GM21529 (cell line): ENCODE results near the gene LNX2.

Experiments
- ATAC-seq: cut with Tn5 transposase; IDR thresholded peaks from one replicate; pipeline ENCODE4 v1.9.1; 2021; ENCODE audit not compliant: unreplicated experiment

LNX2 gene

DNA sequence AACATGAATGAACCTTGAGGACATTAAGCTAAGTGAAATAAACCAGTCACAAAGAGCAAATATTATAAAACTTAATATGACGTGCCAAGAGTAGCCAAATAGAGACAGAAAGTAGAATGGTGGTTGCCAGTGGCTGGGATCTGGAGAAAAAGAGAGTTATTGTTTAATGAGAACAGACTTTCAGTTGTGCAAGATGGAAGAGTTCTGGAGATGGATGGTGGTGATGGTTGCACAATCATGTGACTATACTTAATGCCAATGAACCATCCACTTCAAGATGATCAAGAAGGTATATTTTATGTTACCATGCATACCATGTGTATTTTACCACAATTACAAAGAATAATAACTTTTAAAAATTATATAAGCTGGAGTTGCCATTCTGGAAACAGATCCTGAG is 104.2 kb downstream of the LNX2 start:
- ATAC-seq, result no peak

DNA sequence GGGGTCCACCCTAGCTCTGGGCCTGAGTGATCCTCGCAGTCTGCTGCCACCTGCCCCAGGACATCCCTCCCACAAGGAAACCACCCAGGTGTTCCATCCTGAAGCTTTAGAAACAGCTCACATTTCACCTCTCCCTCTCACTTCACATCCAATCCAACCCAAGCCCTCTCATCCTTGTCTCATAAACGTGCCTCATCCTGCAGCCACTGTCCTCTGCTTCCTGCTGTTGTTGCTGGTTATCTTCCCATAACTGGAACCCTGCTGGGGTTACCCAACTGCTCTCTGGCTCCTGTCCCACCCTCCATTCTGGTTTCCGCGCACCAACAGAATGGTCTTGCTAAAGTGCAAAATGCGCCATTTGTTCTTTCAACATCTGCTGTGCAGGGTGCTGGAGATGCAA is 110.2 kb downstream of the LNX2 start:
- ATAC-seq, result no peak

DNA sequence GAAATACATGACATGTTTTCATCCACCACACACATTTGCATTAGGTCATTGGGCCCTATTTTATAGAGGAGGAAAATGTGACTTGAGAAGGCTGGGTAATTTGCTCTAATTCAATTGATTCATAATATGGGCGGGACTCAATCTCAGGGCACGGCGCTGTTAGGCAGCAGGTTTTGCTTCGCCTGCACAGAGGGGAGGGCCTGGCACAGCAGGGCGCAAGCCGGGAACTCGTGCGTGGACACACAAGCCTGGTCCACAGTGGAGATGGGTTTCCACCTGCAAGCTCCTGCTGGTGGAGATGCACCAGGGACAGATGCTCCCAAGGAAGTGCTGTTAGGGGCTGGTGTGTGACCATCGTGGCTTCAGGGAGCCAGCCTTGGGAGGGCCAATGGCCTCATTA is 111.5 kb downstream of the LNX2 start:
- no peak for ATAC-seq

DNA sequence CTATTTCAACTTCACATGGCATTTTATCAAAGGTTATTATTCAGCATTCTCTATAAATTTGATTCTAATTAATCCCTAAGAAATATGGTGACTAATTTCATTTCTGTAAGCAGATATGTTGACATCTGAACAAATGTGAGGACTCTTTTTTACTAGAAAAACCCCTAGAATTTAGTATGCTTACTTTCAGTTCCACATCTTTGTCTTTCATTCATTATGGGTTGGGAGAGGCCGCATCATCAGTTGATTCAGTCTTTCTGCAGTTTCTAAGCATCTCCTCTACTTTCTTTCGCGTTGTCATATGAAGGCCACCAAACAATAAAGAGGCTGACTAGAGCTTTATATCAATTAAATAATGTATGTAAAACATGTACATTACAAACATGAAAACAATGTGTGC is 114.5 kb downstream of the LNX2 start:
- ATAC-seq, result no peak

DNA sequence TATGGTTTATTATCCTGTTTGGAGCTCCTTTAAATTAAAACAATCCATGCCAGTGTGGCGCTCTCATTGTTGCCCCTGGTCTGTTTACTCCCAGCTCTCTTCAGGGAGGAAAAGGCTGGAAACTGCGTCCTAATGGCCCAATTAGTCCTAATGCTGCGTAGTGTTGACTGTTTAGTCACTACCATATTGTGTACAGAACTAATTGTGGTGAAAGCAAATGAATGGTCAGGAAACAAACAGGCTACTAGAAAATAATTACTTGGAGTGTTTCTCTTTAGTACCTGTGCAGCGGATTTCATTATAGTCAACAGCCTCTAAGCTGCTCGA is 115.5 kb downstream of the LNX2 start:
- ATAC-seq, result no peak

GRCh38 chr13:27504128-27504867 is 116.0 kb downstream of the LNX2 start:
- ATAC-seq, result no peak

- ATAC-seq, result no peak
Measured at GRCh38 chr13:27500806-27501534, 119.4 kb downstream of the LNX2 start.

- ATAC-seq, result no peak
Measured at GRCh38 chr13:27497563-27498230, 122.6 kb downstream of the LNX2 start.

DNA sequence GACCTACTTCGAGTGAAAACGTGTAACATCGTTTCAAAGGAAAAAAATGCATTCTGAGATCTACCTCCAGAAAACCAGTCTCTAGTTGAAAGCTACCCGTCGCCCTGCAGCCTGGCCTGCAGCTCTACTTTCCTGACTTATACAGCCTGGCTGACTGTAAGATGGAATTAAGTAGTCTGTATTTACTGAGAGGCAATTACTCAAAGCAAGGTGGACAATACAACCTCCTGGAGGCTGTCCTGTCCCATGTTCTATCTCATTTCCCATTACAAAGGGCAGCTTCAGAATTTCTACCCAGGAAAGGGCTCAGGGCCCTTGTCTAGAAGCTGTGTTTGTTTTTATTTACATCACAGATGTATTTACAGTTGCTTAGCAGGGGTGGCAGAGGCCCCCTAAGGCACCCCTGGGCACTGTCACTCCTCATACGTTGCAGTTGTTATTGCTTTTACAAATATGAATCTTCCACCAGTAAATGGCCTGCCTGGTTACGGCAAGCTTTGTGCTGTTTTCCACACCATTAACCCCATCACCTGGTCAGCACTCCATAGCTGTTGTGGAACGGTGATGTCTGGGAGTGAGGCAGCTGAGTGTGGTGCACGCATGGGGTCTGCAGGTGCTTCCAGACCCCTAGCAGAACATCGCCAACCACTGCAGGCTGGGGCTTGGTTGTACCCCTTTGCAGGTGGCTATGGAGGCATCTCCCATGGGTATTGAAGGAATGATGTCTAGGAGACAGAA is 123.6 kb downstream of the LNX2 start:
- ATAC-seq, result no peak

DNA sequence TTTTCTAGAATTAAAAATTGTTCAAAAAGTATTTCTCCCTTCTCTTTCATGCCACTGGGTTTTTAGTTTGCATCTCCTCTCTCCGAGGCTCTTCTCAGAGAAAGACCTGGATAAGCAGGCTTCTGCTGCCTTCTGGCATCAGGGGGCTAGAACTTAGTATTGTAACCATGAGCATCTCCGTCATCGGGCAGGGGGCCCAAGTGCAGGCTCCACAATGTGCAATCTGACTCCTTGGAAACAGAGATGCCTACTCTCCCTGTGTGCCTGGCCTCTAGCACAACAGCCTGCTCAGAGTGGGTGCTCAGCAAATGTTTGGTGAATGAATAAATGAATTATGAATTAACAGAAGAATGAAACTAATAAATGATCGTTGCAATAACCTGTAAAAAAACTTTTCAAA is 124.3 kb downstream of the LNX2 start:
- no peak for ATAC-seq
